ENCODE results near the gene RNF121. TPM values are rescaled to one million over a fixed set of nuclear protein-coding genes. Genes with fewer than 3 reads are reported as not detected.

RNF121 gene
- total and polyA plus RNA-seq, 2 of the 13 experiments (the other 11 are each of a cell fraction or from before 2014, with no cell fraction given): 28.6 to 44.3 TPM

DNA sequence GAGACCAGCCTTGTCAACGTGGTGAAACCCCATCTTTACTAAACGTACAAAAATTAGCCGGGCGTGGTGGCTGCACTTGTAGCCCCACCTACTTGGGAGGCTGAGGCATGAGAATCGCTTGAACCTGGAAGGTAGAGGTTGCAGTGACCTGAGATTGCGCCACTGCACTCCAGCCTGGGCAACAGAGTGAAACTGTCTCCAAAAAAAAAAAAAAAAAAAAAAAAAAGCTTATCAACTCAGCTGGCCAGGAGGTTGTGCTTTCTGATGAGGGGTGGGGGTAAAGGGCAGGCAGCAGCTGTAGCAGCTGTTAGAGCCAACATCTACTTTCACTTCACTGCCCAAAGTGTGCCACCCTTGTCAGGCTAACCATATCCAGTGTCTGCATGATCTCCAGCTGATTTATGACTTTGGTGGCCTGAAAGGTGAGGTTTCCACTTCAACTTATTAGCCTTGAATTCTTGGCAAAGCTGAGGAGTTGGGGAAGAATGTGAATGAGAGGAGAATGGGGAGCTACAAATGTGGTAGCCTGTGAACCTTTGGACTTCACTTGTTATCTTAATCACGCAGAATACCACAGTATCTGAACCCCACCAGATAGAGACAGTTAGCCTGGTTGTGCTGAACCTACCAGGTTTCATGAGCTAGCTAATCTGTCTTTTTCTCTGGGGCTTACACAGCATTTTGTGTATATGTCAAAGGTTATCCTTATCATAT, 19.6 kb downstream of the RNF121 start:
- H3K27ac ChIP-seq (ENCODE audit: extremely low read length, insufficient read depth, low read length): peak overlapping the region; percentile 92
- ATAC-seq (peak; percentile 81), DNase-seq (ENCODE audit: low spot score) (peak; percentile 75)
- TF ChIP-seq ZNF224 (CRISPR knock-in tag; IDR thresholded peaks at IDR 0.05) (no peak), ZFP90 (CRISPR knock-in tag; IDR thresholded peaks at IDR 0.05; ENCODE audit: borderline replicate concordance) (0 out of 2 replicates have a peak, but pooled peaks have one; percentile 56), ZFP36 (IDR thresholded peaks at IDR 0.05; ENCODE audit: borderline replicate concordance, low read depth, low read length, partially characterized antibody) (no peak), KDM6A (CRISPR knock-in tag; IDR thresholded peaks at IDR 0.05; ENCODE audit: low read depth) (0 out of 2 replicates have a peak, but pooled peaks have one; percentile 15), HNRNPL (IDR thresholded peaks at IDR 0.05; ENCODE audit: low read depth, low read length) (0 out of 2 replicates have a peak, but pooled peaks have one; percentile 46), ZNF138 (CRISPR knock-in tag; IDR thresholded peaks at IDR 0.05; ENCODE audit: low read depth) (no peak), RFX3 (CRISPR knock-in tag; IDR thresholded peaks at IDR 0.05) (no peak), RAD21 (CRISPR knock-in tag; IDR thresholded peaks at IDR 0.05) (no peak), ZNF782 (CRISPR knock-in tag; IDR thresholded peaks at IDR 0.05; ENCODE audit: borderline replicate concordance) (no peak)
- TF ChIP-seq, protein P1, sequence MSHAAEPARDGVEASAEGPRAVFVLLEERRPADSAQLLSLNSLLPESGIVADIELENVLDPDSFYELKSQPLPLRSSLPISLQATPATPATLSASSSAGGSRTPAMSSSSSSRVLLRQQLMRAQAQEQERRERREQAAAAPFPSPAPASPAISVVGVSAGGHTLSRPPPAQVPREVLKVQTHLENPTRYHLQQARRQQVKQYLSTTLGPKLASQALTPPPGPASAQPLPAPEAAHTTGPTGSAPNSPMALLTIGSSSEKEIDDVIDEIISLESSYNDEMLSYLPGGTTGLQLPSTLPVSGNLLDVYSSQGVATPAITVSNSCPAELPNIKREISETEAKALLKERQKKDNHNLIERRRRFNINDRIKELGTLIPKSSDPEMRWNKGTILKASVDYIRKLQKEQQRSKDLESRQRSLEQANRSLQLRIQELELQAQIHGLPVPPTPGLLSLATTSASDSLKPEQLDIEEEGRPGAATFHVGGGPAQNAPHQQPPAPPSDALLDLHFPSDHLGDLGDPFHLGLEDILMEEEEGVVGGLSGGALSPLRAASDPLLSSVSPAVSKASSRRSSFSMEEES (CRISPR knock-in tag; IDR thresholded peaks at IDR 0.05): no peak
- TF ChIP-seq, protein P2, sequence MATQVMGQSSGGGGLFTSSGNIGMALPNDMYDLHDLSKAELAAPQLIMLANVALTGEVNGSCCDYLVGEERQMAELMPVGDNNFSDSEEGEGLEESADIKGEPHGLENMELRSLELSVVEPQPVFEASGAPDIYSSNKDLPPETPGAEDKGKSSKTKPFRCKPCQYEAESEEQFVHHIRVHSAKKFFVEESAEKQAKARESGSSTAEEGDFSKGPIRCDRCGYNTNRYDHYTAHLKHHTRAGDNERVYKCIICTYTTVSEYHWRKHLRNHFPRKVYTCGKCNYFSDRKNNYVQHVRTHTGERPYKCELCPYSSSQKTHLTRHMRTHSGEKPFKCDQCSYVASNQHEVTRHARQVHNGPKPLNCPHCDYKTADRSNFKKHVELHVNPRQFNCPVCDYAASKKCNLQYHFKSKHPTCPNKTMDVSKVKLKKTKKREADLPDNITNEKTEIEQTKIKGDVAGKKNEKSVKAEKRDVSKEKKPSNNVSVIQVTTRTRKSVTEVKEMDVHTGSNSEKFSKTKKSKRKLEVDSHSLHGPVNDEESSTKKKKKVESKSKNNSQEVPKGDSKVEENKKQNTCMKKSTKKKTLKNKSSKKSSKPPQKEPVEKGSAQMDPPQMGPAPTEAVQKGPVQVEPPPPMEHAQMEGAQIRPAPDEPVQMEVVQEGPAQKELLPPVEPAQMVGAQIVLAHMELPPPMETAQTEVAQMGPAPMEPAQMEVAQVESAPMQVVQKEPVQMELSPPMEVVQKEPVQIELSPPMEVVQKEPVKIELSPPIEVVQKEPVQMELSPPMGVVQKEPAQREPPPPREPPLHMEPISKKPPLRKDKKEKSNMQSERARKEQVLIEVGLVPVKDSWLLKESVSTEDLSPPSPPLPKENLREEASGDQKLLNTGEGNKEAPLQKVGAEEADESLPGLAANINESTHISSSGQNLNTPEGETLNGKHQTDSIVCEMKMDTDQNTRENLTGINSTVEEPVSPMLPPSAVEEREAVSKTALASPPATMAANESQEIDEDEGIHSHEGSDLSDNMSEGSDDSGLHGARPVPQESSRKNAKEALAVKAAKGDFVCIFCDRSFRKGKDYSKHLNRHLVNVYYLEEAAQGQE (IDR thresholded peaks at IDR 0.05; ENCODE audit: borderline replicate concordance in 1 of 2, low read depth in 1 of 2, low read length in 2 of 2): no peak
- TF ChIP-seq, protein P3, sequence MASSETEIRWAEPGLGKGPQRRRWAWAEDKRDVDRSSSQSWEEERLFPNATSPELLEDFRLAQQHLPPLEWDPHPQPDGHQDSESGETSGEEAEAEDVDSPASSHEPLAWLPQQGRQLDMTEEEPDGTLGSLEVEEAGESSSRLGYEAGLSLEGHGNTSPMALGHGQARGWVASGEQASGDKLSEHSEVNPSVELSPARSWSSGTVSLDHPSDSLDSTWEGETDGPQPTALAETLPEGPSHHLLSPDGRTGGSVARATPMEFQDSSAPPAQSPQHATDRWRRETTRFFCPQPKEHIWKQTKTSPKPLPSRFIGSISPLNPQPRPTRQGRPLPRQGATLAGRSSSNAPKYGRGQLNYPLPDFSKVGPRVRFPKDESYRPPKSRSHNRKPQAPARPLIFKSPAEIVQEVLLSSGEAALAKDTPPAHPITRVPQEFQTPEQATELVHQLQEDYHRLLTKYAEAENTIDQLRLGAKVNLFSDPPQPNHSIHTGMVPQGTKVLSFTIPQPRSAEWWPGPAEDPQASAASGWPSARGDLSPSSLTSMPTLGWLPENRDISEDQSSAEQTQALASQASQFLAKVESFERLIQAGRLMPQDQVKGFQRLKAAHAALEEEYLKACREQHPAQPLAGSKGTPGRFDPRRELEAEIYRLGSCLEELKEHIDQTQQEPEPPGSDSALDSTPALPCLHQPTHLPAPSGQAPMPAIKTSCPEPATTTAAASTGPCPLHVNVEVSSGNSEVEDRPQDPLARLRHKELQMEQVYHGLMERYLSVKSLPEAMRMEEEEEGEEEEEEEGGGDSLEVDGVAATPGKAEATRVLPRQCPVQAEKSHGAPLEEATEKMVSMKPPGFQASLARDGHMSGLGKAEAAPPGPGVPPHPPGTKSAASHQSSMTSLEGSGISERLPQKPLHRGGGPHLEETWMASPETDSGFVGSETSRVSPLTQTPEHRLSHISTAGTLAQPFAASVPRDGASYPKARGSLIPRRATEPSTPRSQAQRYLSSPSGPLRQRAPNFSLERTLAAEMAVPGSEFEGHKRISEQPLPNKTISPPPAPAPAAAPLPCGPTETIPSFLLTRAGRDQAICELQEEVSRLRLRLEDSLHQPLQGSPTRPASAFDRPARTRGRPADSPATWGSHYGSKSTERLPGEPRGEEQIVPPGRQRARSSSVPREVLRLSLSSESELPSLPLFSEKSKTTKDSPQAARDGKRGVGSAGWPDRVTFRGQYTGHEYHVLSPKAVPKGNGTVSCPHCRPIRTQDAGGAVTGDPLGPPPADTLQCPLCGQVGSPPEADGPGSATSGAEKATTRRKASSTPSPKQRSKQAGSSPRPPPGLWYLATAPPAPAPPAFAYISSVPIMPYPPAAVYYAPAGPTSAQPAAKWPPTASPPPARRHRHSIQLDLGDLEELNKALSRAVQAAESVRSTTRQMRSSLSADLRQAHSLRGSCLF (CRISPR knock-in tag; IDR thresholded peaks at IDR 0.05; ENCODE audit: borderline replicate concordance): no peak

More for the DNA sequence above, 19.6 kb downstream of the RNF121 start:
- Histone ChIP-seq H3K9me3 (ENCODE audit: low read length) (no peaks in the 10 kb centered on the region), H2AFZ (ENCODE audit: low read length) (no peak overlapping the region), H3K36me3 (replicated peaks in 1 of 2; ENCODE audit: control insufficient read depth in 1 of 2, insufficient read depth in 2 of 2, low read length in 2 of 2) (peaks cover 0 to 2% of the 10 kb centered on the region in 2 experiments; a peak in 1 of 5 replicates), H4K20me1 (ENCODE audit: insufficient read depth, low read length) (no peaks in the 10 kb centered on the region), H3K9ac (ENCODE audit: insufficient read depth, low read depth, low read length) (peak overlapping the region; percentile 64), H3K27me3 (ENCODE audit: control insufficient read depth in 1 of 2, insufficient read depth in 2 of 2, low read length in 2 of 2) (no peaks in the 10 kb centered on the region), H3K4me2 (ENCODE audit: low read depth, low read length) (peak overlapping the region; percentile 69), H3K79me2 (ENCODE audit: insufficient read depth, low read length) (peaks cover 70% of the 10 kb centered on the region), H3K4me1 (ENCODE audit: insufficient read depth, low read length) (peaks cover 67% of the 10 kb centered on the region), H3K4me3 (replicated peaks in 1 of 3; ENCODE audit: insufficient read depth in 1 of 3, low read depth in 2 of 3, low read length in 3 of 3) (peak overlapping the region; percentile 3 to 32 (median 31); a peak in 3 of 6 replicates)
- BruUV-seq (replicated peaks): no TSS peak
- FAIRE-seq: peak; percentile 60
- 5% methylated on average over 7 of the region's 7 CpGs for WGBS (ENCODE audit: low lambda C conversion rate)
- CTCF ChIA-PET (ENCODE audit: low intra/inter-chr PET ratio, low total read pairs): no interaction called here
- intact Hi-C loops (cut with micrococcal nuclease; ENCODE audit: unreplicated experiment) (no loop called here), in situ Hi-C loops (cut with HindIII; ENCODE audit: extremely low pct_ligation_motif_present, low pct_unique_long_range_greater_than_20kb) (no loop called here)
- POLR2A ChIA-PET: interaction anchor here (0.5 to 2.2 kb wide), 9 partner anchors 8 to 153 kb away, joined by 3 to 24 read pairs (median 4); partner anchors contain the start of genes RNF121 and XNDC1N

Measured in HepG2 (cell line).